ENCODE results near the gene SLC25A21.
"Not testable (repeated sequence)": the region's sequence is repeated elsewhere in the genome, so short reads cannot be mapped to it uniquely, and the experiment has no call there.

Gene SLC25A21

GRCh38 chr14:37172024-37172869 is at the start of gene SLC25A21:
TSS of gene SLC25A21 (minus strand) at chr14:37172606.
- DNase-seq (ENCODE audit: low read depth in 2 of 2, low spot score in 1 of 2): no peak

DNA sequence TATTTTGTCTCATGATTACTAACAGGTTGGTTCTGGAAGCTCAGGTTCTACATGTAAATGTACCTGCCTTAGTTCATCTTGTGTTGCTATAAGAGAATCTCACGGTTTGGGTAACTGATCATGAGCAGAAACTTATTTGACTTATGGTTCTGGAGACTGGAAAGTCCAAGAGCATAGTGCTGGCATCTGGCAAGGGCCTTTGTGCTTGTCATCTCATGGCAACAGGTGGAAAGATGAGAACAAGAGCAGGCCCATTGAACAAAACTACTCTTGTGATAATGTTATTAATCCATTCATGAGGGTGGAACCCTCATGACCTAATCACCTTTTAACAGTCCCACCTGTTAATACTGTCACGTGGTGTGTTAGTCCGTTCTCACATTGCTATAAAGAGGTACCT is 48.7 kb upstream of the SLC25A21 start:
- DNase-seq (ENCODE audit: low read depth in 2 of 2, low spot score in 1 of 2): no peak

DNA sequence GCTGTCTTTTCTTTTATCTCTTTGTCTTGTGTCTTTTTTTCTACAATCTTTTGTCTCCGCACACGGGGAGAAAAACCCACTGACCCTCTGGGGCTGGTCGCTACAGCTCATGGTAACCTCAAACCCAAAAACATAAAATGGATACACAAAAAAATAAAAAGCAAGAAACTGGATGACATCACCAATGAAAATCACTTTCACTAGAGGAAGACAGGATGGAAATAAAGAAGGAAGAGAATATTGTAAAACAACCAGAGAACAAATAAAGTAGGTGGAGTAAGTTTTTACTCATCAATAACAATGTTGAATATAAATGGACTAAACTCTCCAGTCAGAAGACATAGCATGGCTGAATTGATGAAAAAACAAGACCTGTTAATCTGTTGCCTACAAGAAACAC is 42.9 kb upstream of the SLC25A21 start:
- no peak for DNase-seq (ENCODE audit: low read depth in 2 of 2, low spot score in 1 of 2)

- no peak for DNase-seq (ENCODE audit: low read depth in 2 of 2, low spot score in 1 of 2)
Observed at GRCh38 chr14:37213016-37213415, 40.6 kb upstream of the SLC25A21 start.

- no peak for DNase-seq (ENCODE audit: low read depth in 2 of 2, low spot score in 1 of 2)
Observed at GRCh38 chr14:37210448-37210847, 38.0 kb upstream of the SLC25A21 start.

GRCh38 chr14:37209617-37210016 is 37.2 kb upstream of the SLC25A21 start:
- DNase-seq (ENCODE audit: low read depth in 2 of 2, low spot score in 1 of 2): not testable (repeated sequence)

- DNase-seq (ENCODE audit: low read depth in 2 of 2, low spot score in 1 of 2): not testable (repeated sequence)
Observed at GRCh38 chr14:37205623-37206605, 33.5 kb upstream of the SLC25A21 start.

DNA sequence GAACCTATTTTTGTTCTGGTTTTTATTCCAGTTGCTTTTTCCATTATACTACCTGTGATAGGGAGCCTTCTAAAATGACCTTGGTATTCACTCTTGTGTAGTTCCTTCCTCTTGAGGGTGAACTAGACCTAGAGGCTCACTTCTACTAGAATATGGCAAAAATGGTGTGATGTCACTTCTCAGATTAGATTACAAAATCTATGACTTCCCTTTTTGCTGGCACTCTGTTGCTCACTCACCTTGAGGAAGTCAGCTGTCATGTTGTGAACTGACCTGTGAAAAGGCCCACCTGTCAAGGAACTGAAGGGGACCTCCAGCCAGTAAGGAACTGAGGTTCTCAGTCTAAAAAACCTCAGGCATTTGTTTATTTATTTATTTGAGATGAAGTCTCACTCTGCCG is 31.0 kb upstream of the SLC25A21 start:
- no peak for DNase-seq (ENCODE audit: low read depth in 2 of 2, low spot score in 1 of 2)

DNA sequence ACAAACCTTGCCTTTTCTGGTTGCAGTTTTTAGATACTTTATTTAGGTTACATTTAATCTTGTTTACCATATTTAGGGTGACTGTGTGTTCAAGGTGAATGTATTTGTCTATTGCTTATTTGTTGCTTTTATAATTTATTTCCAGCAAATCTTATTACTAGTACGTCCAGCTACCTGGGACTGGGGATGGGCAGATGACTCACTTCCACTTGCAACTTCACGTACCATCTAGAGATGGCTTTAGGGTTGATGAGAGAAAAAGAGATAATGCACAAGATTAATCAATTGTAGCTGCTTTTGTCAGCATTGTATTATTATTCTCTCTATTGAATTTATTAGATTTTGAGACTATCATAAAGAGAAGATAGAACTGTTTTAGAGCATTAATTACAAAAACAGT is 30.4 kb upstream of the SLC25A21 start:
- no peak for DNase-seq (ENCODE audit: low read depth in 2 of 2, low spot score in 1 of 2)

DNA sequence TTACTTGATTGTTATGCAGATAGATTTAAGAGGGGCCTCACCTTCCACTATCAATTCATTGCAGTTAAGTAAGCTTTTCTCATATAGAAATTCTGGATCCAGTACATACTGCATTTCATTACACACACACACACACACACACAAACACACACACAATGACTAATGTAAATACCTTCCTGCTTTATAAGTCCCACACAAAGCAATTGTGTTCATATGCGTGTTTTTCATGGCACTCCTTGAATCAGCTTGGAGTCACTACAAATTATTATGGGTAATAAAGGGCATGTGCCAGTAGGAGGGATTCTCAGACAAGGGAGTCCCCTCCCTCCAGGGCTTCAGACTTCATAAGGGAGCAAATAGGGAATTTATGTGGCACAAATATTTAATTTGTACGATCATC is 29.9 kb upstream of the SLC25A21 start:
- DNase-seq (ENCODE audit: low read depth in 2 of 2, low spot score in 1 of 2): no peak

GRCh38 chr14:37201724-37202123 is 29.3 kb upstream of the SLC25A21 start:
- DNase-seq (ENCODE audit: low read depth in 2 of 2, low spot score in 1 of 2): no peak

- DNase-seq (ENCODE audit: low read depth in 2 of 2, low spot score in 1 of 2): no peak
Observed at GRCh38 chr14:37198907-37199306, 26.5 kb upstream of the SLC25A21 start.

GRCh38 chr14:37198273-37198598 is 25.8 kb upstream of the SLC25A21 start:
- DNase-seq (ENCODE audit: low read depth in 2 of 2, low spot score in 1 of 2): no peak

DNA sequence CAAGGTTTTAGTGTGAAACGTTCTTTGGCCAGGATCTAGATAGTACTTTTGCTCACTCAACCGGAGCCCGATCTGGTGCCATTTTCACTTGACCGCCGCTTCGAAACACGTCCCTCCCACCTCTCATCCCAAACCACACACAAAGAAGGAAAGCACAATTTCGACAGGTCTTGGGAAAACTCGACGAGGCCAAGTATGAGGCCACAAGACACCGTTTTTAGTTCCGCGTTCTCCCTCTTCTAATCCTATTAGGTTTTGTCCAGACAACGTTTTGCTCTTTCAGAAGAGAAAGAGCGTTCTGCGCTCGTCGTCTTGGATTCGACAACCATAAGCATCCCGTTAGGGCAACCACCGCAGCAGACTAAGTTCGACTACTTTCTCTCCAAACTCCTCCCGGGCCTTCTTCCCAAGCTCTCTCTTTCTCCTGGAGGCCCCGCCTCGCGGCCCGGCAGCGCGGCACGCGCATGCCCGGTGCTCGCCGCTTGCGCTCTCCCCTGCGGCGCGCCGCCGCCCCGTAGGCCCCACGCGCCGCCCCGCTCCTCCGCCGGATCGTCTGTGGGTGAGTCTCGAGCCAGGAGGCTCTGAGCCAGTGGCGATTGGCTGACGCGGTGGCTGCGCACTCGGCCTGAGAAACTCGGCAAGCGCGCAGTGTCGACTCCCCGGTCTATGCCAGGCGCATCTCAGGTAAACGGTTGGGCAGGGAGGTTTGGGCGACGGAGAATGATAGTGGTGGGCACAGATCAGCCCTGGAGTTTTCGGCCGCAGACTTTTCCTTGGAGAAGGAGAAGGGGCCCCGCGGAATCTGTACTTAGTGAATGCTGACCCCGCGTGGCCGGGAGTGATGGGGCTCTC is 25.2 kb upstream of the SLC25A21 start, which contains the start of gene MIPOL1:
TSS of gene MIPOL1 (plus strand) at position 517 of the 852 bp plus-strand sequence. CDS start 49,952 bp downstream, outside the sequence.
- DNase-seq (ENCODE audit: low read depth in 2 of 2, low spot score in 1 of 2): no peak

- no peak for DNase-seq (ENCODE audit: low read depth in 2 of 2, low spot score in 1 of 2)
Observed at GRCh38 chr14:37196604-37197420, 24.4 kb upstream of the SLC25A21 start.

GRCh38 chr14:37195327-37195726 is 22.9 kb upstream of the SLC25A21 start:
- no peak for DNase-seq (ENCODE audit: low read depth in 2 of 2, low spot score in 1 of 2)

DNA sequence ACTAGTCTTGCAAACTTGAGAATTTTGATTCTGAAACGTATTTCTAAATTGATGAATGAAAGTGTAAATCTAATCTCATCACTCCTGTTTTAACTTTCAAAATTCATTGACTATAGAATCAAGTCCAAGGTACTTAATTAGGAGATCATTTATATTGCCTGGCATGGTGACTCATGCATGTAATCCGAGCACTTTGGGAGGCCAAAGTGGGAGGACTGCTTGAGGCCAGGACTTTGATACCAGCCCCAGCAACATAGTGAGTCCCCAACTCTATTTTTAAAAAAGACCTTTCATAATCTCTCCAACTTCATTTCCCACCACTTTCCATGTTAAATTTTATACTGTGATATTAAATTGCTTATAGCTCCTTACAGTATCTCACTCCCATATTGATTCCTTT is 22.3 kb upstream of the SLC25A21 start:
- no peak for DNase-seq (ENCODE audit: low read depth in 2 of 2, low spot score in 1 of 2)

DNA sequence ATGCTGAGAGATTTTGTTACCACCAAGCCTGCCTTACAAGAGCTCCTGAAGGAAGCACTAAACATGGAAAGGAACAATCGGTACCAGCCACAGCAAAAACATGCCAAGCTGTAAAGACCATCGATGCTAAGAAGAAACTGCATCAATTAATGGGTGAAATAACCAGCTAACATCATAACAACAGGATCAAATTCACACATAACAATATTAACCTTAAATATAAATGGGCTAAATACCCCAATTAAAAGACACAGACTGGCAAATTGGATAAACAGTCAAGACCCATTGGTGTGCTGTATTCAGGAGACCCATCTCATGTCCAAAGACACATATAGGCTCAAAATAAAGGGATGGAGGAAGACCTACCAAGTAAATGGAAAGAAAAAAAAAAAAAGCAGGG is 17.3 kb upstream of the SLC25A21 start:
- DNase-seq (ENCODE audit: low read depth in 2 of 2, low spot score in 1 of 2): not testable (repeated sequence)

GRCh38 chr14:37187840-37188577 is 15.6 kb upstream of the SLC25A21 start:
- not testable (repeated sequence) for DNase-seq (ENCODE audit: low read depth in 2 of 2, low spot score in 1 of 2)
